HG03460 (cell line): Measurements from ENCODE around the gene DHRS1.

ENCODE experiments used
- ATAC-seq: cut with Tn5 transposase; IDR thresholded peaks from one replicate; pipeline ENCODE4 v1.9.1; 2021; ENCODE audit not compliant: unreplicated experiment

The DHRS1 gene

DNA sequence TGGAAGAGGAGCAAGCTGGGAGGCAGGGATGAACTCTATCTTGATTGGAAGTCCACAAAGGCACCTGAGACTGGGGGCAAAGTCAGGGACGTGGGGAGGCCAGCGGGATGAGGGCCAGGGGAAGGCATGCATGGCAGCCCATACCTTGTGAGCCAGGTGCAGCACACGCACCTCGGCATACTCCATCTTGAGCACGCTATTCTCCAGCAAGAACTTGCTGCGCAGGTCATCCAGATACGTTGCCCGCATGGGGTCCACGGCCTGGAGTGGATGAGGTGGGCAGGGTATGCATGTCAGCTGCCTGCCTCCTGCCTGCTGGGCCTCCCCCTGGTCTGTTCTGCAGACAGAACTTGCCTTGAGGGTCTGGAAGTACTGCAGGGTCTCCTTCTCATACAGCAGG is 32.1 kb downstream of the DHRS1 start:
- ATAC-seq = no peak

DNA sequence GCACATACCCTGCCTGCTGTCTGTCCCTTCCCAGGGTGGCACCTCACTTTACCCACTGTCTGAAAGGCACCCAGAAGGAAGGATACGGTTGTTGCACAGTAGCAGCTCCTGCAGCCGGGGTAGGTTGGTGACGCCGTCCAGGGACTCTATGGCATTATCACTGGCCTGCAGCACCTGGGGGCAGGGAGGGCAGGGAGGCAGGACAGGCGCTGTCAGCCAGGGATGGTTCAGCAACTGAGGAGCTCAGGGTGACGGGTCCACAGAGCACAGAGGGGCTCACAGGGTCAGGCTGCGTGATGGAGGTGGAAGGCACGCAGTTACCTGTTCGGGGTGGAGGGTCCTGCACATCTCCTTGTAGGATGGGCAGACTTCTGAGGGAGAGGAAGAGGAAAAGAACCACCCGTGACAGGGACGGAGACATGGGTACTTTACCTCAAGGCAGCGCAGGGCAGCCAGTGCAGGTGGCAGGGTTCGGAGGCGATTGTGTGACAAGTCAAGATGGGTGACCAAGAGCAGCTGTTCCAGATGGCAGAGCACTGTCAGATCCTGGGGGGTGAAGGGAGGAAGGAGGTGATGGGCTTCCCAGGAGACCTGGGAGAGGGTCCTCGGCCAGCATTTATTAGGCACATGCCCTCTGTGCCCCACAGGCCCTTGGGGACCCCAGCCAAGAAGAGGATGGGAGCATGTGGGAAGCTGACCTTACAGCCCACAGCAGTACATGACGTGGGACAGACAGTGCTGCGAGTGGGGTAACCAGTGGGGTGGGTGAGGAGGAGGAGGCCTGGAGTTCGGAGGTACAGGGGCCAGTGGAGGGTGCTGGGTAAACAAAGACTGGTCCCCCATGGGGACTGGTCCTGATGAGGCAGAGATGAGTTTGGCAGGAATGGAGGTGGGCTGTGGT is 33.0 kb downstream of the DHRS1 start:
- ATAC-seq = no peak

DNA sequence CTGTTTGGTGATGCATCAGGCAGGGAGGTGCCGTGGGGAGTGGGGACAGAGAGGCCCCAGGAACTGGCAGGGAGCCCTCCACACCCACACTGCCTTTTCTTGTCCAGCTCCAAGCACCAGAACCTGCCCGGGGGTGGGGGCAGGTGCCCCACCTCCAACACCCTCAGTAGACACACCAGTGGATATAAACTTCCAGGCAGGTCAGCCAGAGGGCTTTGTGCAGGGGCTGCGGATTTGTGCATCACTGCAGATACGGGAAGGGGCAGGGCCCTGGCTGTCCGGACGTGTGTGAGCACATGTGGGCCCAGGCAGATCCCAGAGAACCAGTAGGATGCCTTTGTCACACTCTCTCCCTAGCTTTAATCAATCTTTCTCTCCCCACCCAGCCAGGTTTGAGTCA is 35.3 kb downstream of the DHRS1 start:
- ATAC-seq = no peak

DNA sequence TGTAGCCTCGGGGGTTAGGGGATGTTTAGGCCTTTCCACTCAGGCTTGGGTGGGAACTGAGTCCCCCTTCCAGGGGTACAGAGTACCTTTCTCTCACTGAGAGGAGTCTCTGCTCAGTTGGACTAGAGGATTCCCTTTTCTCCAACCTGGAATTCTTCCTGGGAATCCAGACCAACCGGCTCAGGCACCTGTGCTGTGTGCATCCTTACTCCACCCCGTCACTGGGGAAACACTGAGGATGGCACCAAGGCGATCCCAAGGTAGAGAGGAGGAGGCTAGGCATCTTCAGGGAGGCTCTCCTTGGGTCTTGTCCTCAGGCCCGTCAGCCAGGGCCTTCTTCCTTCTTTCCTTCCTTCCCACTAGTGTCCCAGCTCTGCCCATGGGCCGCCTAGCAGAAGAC is 35.7 kb downstream of the DHRS1 start:
- ATAC-seq = no peak

DNA sequence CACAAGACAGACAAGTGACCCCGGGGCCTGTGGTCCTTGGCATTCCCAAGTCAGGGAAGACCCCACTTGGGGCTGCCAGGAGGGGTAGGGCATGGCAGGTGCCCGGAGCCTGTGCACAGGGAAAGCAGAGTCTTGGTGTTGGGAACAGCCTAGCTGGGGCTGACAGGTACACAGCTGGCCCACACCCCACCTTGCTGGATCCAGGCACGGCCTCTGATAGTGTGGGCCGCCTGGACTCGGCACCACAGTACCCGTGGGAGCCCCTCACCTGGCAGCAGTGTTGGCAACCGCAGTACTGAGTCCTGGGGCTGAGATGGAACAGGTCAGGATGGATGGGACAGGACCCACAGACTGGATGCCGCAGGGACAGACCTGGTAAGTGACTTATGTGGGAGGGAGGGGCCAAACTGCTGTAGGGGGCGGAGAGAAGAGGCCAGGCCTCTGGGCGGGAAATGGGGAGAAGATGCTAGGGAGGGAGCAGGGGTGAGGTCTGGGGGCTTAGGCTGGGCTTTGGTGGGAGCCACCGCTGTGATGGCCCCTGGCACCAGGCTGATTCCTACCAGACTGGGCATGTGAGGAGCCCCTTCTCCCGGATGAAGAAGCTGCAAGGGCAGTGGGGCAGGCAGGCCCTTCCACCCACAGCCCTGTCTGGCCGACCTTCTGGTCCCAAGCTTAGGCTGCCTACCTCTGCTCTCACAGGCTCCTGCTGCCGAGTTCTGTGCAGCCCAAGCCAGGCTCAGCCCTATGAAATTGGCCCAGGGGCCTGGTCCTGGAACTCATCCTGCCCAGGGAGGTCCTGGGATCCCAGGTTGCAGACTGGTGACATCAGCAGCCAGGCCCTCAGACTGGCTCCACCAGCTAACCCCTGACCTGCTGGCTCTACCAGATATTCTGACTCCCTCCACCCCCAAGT is 36.5 kb downstream of the DHRS1 start, which contains the start of gene TGM1:
Gene TGM1 (minus strand): TSS at position 357 of the 913 bp plus-strand sequence. CDS start 825 bp downstream, outside the sequence.
- ATAC-seq = no peak

DNA sequence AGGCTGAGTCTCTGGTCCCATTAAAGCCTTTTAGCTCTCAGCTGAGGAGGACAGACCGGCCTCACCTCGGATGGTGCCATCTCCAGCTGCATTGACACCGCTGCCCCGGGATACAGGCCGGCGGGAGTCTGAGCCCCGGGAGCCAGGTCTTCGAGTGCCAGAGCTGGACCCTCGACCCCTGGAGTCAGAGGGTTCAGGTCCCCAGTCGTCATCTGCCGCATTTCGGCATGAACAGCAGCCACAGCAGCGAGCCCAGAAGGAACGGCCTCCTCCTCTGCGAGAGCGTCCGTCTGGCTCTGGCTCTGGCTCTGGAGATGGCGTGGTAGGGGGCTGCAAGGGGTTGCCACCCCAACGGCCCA is 37.6 kb downstream of the DHRS1 start:
- ATAC-seq = no peak

DNA sequence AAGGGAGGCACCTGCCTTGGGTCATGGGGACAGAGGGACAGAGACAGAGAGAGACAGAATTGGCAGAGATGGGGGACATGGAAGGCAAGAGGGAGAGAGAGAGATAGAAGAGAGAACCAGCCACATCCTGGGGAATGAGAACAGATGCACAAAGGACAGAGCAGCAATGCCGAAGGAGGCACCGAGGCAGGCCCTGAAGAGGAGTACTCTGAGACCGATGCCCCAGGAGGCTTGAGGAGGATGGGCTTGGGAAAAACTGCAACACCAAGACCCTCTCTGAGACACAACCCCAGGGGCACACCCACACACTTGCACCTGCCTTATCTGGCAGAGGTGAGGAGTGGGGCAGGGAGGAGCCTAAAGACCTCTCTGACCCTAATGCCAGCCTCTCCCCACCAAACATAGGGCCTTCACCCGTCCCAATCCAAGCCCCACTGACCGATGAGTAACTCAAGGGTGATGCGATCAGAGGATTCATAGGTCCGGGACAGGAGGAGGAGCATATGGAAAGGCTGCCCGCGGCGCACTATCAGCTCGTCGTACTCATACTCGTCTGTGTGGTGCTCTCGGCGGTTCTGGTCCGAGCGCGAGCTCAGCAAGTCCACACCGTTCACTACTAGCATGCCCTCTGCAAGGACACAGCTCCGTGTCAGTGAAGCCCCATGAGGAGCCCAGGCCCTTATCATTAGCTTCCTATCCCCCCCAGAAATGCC is 38.2 kb downstream of the DHRS1 start:
- ATAC-seq = no peak

DNA sequence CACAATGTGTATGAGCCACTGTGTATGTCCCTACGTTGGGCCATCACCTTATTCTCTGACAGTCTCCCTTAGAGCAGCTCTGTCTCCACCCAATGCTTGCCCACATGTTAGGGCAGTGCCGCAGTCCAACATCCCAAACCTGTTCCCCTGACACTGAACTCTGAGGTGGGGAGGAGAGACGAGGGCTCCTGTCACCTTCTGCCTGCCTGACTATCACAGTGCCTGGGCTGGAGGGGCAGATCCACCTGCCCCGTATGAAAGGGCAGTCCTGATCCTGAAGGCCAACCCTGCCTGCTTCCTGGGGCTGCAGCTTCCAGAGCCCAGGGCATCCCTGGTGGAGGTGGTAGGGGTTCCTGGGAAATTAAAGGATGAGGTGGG is 38.8 kb downstream of the DHRS1 start:
- no peak for ATAC-seq

DNA sequence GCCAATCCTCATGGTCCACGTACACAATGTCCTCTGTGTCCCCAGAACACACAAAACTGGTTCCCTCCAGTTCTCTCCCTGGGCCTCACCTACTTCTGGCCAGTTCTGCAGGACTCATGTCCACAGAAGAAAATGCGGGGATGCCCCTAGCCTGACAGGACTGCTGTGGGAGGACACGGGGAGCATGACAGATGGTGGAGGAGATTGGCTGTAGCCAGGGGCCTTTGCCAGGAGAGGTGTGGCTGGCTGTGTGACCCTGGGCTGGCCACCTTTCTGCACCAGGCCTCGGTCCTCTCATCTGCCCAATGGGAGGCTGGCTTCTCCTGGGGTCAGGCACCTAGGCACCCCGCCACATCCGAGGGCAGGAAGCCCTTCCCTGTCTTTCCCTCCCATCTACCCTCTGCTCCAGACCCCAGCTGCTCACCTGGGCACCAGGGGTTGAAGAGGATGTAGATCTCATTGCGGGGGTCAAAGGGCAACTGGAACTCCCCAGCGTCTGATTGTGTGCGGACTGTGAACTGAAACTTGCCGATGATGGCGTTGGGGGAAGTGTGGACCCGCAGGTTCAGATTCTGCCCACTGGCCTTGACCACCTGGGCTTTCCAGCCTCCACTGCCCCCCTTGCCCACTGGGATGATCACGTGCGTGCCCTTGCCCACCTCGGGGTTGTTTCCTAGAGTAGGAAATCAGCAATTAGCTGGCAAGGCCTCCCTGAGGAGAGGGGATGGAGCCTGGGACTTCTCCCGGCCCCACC is 39.4 kb downstream of the DHRS1 start:
- ATAC-seq = no peak

DNA sequence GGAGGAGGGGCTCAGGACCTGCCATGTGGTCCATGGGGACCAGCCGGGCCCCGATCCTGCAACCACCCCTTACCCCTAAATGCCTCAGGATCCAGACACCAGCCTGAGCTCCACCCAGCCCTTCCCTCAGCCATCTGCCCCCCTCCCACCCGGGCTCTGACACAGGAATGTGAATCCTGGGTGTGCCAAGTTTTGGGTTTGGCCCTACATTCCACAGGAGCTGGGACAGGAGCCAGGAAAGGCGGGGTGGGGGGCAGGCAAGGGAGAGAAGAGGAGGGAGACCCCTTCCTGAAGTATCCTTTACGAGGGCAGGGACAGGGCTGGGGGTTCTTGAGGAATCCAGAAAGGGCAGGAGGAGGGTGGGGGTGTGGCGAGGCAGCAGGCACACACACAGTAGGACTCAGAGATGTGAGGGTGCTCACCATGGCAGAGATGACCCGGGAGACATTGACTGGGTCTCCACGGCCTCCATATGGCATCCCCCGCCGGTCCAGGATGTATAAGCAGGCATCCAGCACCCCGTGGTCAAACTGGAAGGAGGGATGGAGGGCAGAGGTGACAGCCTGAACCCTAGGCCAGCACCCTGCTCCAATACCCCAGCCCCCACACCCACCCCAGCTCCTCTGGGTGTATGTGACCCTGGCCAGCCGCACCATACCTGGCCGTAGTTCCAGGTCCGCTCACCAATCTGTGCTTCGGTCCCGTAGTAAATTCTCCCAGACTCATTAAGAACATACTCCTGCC is 40.1 kb downstream of the DHRS1 start:
- no peak for ATAC-seq

DNA sequence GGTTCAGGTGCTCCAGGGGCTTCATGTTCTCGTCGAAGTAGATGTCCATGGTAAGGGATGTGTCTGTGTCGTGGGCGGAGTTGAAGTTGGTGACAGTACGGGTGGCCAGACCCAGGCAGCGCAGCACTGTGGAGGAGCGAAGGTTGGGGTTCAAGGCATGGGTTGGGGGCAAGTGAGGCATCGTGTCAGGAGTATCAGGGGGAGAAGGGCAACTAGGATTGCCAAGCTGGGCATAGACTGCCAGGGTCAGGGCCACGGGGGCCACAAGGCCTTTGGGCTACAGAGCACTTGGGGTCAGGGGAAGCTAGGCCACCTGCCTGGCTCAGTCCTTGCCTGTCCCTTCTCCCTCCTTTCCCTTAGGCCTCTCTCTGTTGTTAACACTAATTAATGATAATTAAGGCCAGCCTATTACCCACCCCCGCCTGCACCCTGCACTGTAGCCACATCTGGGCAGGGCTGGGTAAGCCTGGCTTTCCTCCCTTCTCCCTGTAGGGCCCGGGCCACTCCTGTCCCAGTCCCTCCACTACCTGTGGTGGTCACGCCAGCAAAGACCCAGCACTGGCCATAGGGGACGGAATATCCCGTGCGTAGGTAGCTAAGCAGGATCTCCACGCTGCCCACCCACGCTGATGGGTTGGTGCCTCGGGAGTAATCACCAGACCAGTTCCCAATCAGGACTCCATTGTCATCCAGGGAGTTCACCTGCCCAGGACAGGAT is 40.9 kb downstream of the DHRS1 start:
- ATAC-seq = no peak

DNA sequence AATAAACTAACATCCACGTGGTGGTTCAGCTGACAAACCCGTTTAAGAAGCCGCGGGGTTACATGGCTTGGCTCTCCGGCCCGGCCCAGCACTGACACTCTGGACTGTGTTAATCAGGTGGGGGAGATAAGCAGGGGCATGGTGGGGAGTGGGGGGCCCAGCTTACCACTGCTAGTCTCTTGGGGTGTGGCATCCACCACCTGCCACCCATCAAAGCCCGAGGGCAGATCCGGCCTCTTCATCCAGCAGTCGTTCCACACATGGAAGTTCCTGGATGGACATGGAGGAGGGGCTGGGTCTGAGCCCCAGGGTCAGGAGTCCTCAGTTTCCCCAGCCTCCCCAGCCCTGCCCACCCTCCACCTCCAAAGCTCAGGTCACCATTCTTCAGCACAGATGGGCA is 41.5 kb downstream of the DHRS1 start:
- ATAC-seq = no peak

DNA sequence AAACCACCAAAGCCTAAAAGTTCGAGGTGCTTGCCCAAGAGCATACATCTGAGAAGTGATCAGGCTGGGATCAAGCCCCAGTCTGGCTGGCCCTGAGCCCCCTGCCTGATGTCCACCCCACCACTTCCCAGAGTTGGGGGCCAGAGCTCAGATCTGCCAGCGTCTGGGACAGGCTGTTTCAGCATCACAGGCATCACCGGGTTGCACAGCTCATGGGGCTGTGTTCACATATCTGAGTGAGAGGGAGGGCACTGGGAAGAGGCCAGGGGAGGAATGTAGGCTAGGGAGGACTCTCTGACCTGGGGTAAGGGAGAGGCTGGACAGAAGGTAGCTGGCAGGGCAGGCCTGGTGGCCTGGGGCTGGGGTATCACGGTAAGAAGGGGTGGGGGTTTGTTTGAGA is 42.6 kb downstream of the DHRS1 start:
- no peak for ATAC-seq

DNA sequence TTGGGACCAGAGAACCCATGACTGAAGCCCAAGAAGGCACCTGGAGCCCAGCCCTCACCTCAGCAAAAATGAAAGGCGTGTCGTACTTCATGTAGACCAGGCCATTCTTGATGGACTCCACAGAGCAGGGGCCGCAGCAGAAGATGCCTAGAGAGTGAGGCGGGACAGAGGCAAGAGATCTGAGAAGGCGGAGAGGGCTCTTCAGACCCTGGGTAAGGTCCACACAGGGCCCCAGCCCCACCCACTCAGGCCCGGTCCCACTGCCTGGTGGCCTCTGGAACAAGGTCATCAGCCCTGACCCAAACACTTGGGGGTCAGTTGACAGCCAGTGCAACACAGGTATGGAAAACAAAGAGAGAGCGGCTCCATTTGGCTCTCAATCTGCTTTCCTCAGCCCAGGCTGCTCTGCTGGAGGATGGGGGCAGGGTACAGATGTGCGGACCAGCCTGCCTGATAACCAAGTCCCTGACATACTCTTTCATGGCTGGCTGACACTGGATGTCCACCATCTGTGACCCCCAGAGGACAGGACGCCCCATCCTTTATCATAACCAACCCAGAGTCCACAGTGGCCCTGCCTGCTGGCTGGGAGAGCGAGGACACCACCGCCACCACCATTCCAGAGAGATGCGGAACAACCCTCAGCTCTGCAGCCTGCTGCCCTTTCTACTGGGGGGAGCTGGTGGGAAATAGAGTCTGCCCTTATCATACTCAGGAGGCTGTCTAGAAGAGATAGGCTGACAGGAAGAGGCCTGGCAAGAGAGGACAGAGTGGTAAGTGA is 43.5 kb downstream of the DHRS1 start:
- no peak for ATAC-seq

DNA sequence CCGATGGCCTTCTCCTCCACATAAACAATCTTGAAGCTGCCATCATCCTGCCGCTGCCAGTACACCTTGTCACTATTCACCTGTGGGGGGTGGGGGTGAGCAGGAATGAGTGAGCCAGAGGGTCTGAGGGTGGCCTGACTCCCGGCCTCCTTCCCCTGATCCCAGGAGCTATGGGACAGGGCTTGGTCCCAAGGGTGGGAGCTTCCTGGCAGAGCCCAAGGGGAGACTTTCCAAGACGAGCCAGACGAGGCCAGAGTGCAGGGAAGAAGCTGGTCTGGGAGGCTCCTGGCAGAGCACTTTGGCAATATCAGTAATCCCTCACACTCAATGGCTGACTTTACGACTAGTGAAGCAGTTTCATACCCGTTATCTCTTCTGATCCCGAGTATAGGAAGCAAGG is 44.1 kb downstream of the DHRS1 start:
- no peak for ATAC-seq

DNA sequence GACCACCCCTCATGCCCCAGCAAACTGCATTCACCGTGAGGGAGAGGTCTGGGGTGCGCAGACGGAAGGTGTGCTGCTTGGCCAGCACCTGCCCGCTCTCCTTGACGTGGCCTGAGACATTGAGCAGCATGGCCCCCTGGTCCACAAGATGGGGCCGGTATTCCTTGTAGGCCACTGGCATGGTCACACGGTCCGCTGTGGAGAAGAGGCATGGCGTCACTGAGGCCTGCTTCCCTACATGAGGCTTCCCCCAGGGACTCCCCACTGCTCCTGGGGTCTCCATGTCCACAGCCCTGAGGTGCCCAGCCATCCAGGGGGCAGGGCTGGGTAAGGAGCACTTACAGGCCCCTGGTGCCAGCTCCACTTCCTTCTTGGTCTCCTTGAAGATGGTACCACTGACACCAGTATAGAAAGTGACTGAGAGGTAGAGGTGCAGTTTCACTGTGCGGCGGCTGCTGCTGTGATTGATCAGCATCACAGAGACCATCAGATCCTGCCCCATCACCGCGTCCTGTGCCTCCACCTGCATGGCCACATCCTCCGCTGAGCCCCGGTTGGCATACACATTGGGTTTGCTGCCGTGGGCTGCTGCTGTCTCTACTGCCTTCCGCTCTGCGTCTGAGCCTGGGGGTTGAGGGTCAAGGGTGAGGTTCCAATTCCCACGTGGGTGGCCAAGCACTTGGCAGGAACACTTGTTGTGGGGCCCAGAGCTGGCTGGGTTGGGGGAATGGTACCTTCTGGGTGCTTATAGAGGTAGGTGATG is 44.8 kb downstream of the DHRS1 start:
- no peak for ATAC-seq

DNA sequence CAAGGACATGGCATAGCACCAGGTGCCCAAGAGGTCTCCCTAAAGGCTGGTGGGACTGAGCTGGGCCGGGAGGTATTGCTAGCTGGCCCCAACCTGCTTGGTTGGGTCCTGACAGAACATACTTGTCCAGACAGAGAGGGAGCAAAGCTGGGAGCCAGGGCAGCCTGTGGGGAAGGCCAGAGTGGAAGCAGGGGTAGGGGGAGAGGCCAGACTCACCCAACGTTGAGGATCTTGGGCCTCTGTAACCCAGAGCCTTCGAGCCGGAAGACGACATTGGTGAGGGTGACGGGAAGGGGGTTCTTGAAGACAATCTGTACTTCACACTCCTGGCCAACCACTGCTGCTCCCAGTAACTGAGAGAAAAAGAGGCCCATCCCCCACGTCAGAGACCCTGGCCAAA is 45.6 kb downstream of the DHRS1 start:
- no peak for ATAC-seq
